Thymus (tissue), 11 donors: ENCODE results near the gene TGFBR2. TPM values are rescaled to one million over a fixed set of nuclear protein-coding genes. Genes with fewer than 3 reads are reported as not detected.

Source experiments
- DNase-seq, 9 donors: peaks; one replicate each; pipeline ENCODE4 v3.0.0-alpha.2; 2013; ENCODE audit warnings: low spot score in 9 of 9, low read depth in 6 of 9, missing footprints in 1 of 9
- H3K27ac ChIP-seq, 2 donors: one replicate each; pipeline ENCODE4 v1.5.1; 2013; ENCODE audit warnings: control low read depth in 1 of 2, low read depth in 1 of 2, low read length in 1 of 2, mild to moderate bottlenecking in 1 of 2, moderate library complexity in 1 of 2
- H3K27me3 ChIP-seq, 2 donors: one replicate each; pipeline ENCODE4 v1.5.1; 2013; ENCODE audit warnings: low read length in 1 of 2; ENCODE audit not compliant: control insufficient read depth in 2 of 2, insufficient read depth in 1 of 2
- H3K36me3 ChIP-seq, 2 donors: one replicate each; pipeline ENCODE4 v1.5.1; 2013; ENCODE audit warnings: low read length in 1 of 2, mild to moderate bottlenecking in 1 of 2, moderate library complexity in 1 of 2; ENCODE audit not compliant: control insufficient read depth in 2 of 2, insufficient read depth in 2 of 2
- H3K4me1 ChIP-seq, 2 donors: one replicate each; pipeline ENCODE4 v1.5.1; 2013; ENCODE audit warnings: low read length in 2 of 2; ENCODE audit not compliant: control insufficient read depth in 2 of 2, insufficient read depth in 2 of 2
- H3K4me3 ChIP-seq, 2 donors: one replicate each; pipeline ENCODE4 v1.5.1; 2013; ENCODE audit warnings: low read length in 2 of 2, control low read depth in 1 of 2, mild to moderate bottlenecking in 1 of 2
- H3K9me3 ChIP-seq, 2 donors: one replicate each; pipeline ENCODE4 v1.5.1; 2013; ENCODE audit warnings: low read length in 1 of 2, mild to moderate bottlenecking in 1 of 2; ENCODE audit not compliant: control insufficient read depth in 2 of 2, insufficient read depth in 1 of 2
- WGBS: extraction: QIAGEN DNeasy Blood & Tissue Kit; methylation state at CpG from one replicate; pipeline ENCODE4 v1.1.7; 2013; 5-methylcytosine and 5-hydroxymethylcytosine counted together
- polyA plus RNA-seq: library from polyadenylated mRNA; stranded (reverse); fragments of 200-250 nt; gene quantifications from one replicate; pipeline ENCODE4 v1.2.3, GENCODE V29; 2013
- total RNA-seq: library from RNA; stranded (reverse); fragments of 120-200 nt; gene quantifications from one replicate; pipeline ENCODE4 v1.2.4, GENCODE V29; 2013
- donor health status: healthy.

TGFBR2 gene
- total and polyA plus RNA-seq, 2 donors, result 41.0 to 51.3 TPM

DNA sequence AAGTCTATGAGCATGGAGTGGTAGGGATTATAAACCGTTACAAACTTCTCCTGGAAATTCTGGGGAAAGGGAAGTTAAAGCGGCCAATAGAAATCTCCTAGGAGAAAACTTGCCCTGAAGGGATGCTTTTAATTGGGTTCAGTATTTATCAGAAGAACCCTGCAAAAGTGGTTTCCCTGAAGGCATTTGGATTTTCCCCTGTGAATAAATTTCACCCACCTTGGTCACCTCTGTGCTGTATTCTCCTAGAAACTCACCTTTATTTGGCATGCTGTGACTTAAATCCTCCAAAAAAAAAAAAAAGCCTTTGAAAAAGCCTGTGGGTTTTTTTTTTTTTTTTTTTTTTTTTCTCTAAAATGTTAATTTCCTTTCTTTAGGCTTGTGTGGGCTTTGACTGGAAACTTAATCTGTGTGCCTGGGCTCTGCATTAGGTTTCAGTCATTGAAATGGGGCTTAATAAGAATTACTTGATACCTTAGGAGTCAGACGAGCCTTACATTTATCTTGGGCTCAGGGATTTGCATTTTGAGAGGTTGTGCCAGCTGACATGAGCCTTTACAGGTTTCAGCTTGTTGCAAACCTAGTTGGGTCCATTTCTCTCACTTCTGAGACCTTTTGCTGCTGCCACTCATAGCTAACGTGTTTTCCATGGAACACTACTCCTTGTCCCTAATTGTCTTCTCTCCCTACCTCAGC lies 22.0 kb downstream of the TGFBR2 start:
- Histone ChIP-seq H3K27me3 (no peaks in the 10 kb centered on the region), H3K4me3 (no peak overlapping the region), H3K9me3 (no peaks in the 10 kb centered on the region), H3K36me3 (peaks cover 0 to 22% of the 10 kb centered on the region in 2 donors), H3K4me1 (peaks cover 31 to 37% of the 10 kb centered on the region in 2 donors), H3K27ac (peak overlapping the region; percentile 58 to 80)
- 85% methylated on average over 4 of the region's 4 CpGs for WGBS
- no peak for DNase-seq

DNA sequence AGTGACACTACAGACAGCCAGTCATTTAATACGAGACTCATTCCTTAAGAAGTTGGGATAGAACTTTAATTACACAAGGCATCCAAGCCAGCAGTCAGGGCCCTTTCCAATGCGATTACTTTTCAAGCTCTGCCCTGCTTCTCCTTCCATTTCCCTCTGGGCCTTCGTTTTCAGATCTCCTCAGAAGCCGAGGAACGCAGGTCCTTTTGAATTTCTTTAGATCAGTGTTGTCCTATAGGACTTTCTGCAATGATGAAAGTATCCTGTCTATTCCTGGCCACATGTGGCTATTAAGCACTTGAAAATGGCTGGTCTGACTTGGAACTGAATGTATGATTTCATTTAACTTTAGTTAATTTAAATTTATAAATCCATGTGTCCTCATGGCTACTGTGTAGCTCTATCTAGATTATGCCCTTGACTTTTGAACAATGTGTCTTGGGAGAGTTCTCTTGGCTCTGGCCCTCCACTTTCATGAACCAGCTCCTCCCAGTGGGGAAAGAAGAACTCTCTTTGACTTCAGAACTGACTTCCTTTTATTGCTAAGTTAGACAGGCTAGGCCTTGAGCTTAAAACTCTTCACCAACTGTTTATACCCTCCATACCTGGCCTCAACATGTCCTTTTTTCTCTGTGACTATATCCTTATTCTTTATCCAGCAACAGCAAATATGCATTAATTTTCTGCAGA lies 22.6 kb downstream of the TGFBR2 start:
- Histone ChIP-seq H3K27ac (peak overlapping the region; percentile 58 to 80), H3K9me3 (no peaks in the 10 kb centered on the region), H3K4me3 (no peak overlapping the region), H3K4me1 (peaks cover 31 to 39% of the 10 kb centered on the region in 2 donors), H3K27me3 (no peaks in the 10 kb centered on the region), H3K36me3 (peaks cover 0 to 18% of the 10 kb centered on the region in 2 donors)
- WGBS, result 89% methylated on average over 5 of the region's 5 CpGs
- DNase-seq, result peak in 1 of 9 donors; percentile 68

DNA sequence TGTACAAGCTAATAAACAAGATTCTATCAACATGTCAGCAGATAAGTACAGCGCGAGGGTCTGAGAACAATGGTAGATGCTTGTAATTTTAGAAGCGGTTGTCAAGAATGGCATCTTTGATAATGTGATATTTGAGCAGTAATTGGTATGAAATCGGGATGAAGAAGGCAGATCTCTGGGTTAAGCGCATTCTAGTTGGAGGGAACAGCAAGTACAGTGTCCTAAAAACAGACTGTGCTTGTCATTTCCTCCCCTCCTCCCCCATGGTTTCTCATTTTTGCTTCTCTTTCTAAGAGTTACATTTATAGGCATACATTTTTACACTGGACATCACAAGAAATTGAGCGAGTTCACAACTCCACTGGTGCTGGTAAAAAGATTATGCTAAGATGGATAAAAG lies 23.3 kb downstream of the TGFBR2 start:
- WGBS, result 83% methylated on average over 6 of the region's 6 CpGs
- peaks cover 31 to 44% of the 10 kb centered on the region in 2 donors for H3K4me1 ChIP-seq
- DNase-seq, result no peak
- H3K27ac ChIP-seq, result peak overlapping the region; percentile 58 to 80
- H3K27me3 ChIP-seq, result no peaks in the 10 kb centered on the region
- H3K36me3 ChIP-seq, result peaks cover 0 to 18% of the 10 kb centered on the region in 2 donors
- H3K4me3 ChIP-seq, result no peak overlapping the region
- H3K9me3 ChIP-seq, result no peaks in the 10 kb centered on the region

DNA sequence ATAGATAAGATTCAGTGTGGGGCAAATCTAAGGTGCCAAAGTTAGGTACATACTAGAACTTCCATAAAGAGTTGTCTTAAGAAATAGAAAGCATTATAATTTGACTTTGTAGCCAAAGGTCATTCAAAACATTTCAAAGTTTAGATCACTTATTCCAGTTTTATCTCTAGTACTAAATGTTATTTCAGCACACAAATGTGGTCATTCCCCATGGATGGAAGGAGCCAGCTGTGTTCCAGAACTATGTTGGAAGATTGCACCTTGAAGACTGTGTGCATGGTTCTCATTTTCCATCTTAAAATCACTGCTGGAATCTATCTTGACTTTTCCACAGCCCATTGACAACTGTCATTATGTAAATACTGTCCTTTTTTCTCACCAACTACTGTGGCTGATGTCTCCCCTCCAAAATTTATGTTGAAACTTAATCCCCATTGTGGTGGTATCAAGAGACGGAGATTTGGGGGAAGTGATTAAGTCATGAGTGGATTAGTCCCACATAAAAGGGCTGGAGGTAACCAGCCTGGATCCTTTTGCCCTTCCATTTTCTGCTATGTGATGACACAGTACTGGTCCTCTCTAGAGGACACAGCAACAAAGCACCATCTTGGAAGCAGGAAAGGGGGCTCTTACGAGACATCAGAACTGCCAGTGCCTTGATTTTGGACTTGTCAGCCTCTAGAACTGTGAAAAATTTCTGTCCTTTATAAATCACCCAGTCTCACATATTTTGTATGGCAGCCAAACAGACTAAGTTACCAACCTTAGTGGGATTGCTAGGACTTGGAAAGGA lies 24.0 kb downstream of the TGFBR2 start:
- WGBS, result 38% methylated on average over 2 of the region's 2 CpGs
- Histone ChIP-seq H3K4me3 (no peak overlapping the region), H3K27ac (peak overlapping the region; percentile 84 to 91), H3K36me3 (peaks cover 0 to 21% of the 10 kb centered on the region in 2 donors), H3K9me3 (no peaks in the 10 kb centered on the region), H3K27me3 (no peaks in the 10 kb centered on the region), H3K4me1 (peaks cover 31 to 46% of the 10 kb centered on the region in 2 donors)
- no peak for DNase-seq

DNA sequence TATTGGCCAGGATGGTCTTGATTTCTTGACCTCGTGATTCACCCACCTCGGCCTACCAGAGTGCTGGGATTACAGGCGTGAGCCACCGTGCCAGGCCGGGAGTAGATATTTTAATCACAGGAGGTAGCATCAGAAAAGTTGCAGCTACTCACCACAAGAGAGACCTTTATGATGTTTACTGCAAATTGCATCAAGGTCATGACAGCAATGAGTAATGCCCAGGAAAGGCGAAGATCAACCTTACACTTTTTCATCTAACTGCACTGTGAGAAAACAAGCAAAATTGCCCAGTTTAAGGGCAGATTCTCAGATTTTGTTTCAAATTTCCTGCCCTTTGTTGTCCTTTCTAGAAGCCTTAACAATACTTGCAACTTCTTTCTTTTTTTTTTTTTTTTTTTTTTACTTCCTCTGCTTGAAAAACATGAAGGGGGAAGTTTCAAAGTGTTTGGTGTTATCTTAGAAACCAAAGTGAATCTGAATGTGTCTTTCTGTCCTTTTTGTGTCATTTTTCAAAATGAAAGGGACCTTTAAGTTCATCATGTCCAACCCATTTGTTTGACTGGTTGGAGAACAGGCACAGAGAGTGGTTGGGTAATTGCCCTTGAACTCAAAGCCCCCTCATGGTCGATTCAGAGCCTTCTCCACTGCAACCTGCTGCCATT lies 25.0 kb downstream of the TGFBR2 start:
- H3K27ac ChIP-seq, result peak overlapping the region; percentile 84 to 91
- WGBS, result 46% methylated on average over 7 of the region's 7 CpGs
- peaks cover 31 to 46% of the 10 kb centered on the region in 2 donors for H3K4me1 ChIP-seq
- no peaks in the 10 kb centered on the region for H3K27me3 ChIP-seq
- peaks cover 0 to 17% of the 10 kb centered on the region in 2 donors for H3K36me3 ChIP-seq
- peak in 3 of 9 donors; percentile 37 to 80 (median 55) for DNase-seq
- H3K9me3 ChIP-seq, result no peaks in the 10 kb centered on the region
- H3K4me3 ChIP-seq, result no peak overlapping the region

DNA sequence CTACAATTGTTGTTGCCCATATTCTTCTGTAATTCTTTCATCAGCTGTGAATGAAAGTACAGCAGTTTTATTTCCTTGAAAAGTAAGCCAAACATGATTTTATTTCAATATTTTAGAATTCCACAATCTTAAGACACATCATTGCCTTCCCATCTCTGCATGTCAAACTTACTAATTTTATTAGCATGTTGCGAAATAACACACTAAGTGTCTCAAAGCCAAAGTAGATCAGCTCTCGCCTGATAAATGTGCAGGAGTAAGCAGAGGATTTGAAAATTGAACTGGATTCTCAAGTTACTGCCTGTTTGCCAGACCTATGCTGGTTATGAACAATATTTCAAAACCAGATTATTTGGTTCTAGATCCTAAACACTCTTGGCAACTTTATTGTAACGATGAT lies 25.7 kb downstream of the TGFBR2 start:
- WGBS, result 90% methylated on average over 3 of the region's 3 CpGs
- H3K27ac ChIP-seq, result peak overlapping the region; percentile 22 to 84
- H3K4me3 ChIP-seq, result no peak overlapping the region
- DNase-seq, result no peak
- peaks cover 31 to 44% of the 10 kb centered on the region in 2 donors for H3K4me1 ChIP-seq
- H3K36me3 ChIP-seq, result peaks cover 0 to 12% of the 10 kb centered on the region in 2 donors
- H3K9me3 ChIP-seq, result no peaks in the 10 kb centered on the region
- H3K27me3 ChIP-seq, result no peaks in the 10 kb centered on the region

DNA sequence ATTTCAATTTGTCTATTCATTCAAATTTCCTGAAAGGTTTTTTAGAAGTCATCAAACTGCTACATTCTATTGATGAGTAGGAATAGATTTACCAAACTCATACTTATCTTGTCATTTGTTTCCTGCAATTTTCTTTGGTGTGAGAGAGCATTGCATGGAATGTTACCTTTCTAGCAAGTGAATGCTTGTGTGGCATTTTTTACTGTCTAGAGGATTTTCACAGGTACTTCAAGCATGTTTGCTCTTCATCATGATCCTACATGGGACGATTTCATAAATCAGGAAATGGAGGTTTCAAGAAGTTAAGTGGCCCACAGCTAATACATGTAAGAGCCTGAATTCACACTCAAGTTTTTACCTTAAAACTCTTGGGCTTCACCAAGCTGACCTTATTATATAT lies 26.1 kb downstream of the TGFBR2 start:
- H3K9me3 ChIP-seq, result no peaks in the 10 kb centered on the region
- H3K27ac ChIP-seq, result peak overlapping the region; percentile 69 to 84
- peaks cover 0 to 12% of the 10 kb centered on the region in 2 donors for H3K36me3 ChIP-seq
- H3K4me1 ChIP-seq, result peaks cover 31 to 49% of the 10 kb centered on the region in 2 donors
- 84% methylated on average over 1 of the region's 1 CpG for WGBS
- no peak overlapping the region for H3K4me3 ChIP-seq
- H3K27me3 ChIP-seq, result no peaks in the 10 kb centered on the region
- no peak for DNase-seq

DNA sequence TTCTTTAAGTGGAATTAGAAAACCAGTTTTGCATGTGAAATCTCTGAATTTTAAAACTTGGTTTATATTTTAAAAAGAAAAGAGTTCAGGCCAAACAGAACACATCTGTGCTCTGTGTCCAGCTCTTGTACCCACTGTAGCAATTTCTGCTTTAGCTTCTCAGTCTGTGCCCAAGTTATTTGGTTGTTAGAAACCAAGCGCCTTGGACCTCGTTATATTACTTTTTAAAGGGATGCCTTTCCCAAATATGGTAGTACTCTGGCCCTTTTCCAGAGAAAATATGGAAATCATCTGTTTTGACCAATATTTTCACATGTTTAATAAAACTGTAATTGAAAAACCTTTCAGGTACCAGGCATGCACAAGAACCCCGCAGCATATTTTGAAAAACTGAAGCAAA lies 27.3 kb downstream of the TGFBR2 start:
- WGBS, result 97% methylated on average over 3 of the region's 3 CpGs
- no peaks in the 10 kb centered on the region for H3K27me3 ChIP-seq
- H3K36me3 ChIP-seq, result peaks cover 0 to 10% of the 10 kb centered on the region in 2 donors
- peaks cover 26 to 48% of the 10 kb centered on the region in 2 donors for H3K4me1 ChIP-seq
- H3K4me3 ChIP-seq, result no peak overlapping the region
- peak overlapping the region in 1 of 2 donors; percentile 66 for H3K27ac ChIP-seq
- DNase-seq, result no peak
- no peaks in the 10 kb centered on the region for H3K9me3 ChIP-seq
